Measurements from ENCODE around the gene OR4F15. TPM values are rescaled to one million over a fixed set of nuclear protein-coding genes. Genes with fewer than 3 reads are reported as not detected.

OR4F15 gene
- total and polyA plus RNA-seq, 2 of the 13 experiments (the other 11 are each of a cell fraction or from before 2014, with no cell fraction given): not detected

DNA sequence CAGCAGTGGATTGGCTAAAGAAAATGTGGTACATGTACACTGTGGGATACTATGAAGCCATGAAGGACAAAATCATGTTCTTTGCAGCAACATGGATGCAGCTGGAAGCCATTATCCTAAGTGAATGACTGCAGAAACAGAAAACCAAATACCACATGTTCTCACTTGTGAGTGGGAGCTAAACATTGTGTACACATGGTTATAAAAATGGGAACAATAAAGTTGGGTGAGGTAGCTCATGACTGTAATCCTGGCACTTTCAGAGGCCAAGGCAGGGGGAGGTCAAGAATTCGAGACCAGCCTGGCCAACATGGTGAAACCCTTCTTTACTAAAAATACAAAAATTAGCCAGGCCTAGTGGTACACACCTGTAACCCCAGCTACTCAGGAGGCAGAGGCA, 12.3 kb upstream of the OR4F15 start (continued):
- TF ChIP-seq, protein P1, sequence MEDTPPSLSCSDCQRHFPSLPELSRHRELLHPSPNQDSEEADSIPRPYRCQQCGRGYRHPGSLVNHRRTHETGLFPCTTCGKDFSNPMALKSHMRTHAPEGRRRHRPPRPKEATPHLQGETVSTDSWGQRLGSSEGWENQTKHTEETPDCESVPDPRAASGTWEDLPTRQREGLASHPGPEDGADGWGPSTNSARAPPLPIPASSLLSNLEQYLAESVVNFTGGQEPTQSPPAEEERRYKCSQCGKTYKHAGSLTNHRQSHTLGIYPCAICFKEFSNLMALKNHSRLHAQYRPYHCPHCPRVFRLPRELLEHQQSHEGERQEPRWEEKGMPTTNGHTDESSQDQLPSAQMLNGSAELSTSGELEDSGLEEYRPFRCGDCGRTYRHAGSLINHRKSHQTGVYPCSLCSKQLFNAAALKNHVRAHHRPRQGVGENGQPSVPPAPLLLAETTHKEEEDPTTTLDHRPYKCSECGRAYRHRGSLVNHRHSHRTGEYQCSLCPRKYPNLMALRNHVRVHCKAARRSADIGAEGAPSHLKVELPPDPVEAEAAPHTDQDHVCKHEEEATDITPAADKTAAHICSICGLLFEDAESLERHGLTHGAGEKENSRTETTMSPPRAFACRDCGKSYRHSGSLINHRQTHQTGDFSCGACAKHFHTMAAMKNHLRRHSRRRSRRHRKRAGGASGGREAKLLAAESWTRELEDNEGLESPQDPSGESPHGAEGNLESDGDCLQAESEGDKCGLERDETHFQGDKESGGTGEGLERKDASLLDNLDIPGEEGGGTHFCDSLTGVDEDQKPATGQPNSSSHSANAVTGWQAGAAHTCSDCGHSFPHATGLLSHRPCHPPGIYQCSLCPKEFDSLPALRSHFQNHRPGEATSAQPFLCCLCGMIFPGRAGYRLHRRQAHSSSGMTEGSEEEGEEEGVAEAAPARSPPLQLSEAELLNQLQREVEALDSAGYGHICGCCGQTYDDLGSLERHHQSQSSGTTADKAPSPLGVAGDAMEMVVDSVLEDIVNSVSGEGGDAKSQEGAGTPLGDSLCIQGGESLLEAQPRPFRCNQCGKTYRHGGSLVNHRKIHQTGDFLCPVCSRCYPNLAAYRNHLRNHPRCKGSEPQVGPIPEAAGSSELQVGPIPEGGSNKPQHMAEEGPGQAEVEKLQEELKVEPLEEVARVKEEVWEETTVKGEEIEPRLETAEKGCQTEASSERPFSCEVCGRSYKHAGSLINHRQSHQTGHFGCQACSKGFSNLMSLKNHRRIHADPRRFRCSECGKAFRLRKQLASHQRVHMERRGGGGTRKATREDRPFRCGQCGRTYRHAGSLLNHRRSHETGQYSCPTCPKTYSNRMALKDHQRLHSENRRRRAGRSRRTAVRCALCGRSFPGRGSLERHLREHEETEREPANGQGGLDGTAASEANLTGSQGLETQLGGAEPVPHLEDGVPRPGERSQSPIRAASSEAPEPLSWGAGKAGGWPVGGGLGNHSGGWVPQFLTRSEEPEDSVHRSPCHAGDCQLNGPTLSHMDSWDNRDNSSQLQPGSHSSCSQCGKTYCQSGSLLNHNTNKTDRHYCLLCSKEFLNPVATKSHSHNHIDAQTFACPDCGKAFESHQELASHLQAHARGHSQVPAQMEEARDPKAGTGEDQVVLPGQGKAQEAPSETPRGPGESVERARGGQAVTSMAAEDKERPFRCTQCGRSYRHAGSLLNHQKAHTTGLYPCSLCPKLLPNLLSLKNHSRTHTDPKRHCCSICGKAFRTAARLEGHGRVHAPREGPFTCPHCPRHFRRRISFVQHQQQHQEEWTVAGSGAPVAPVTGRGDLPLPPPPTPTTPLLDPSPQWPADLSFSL (CRISPR knock-in tag; IDR thresholded peaks at IDR 0.05): no peak
- TF ChIP-seq ZBTB21 (CRISPR knock-in tag; IDR thresholded peaks at IDR 0.05): no peak

DNA sequence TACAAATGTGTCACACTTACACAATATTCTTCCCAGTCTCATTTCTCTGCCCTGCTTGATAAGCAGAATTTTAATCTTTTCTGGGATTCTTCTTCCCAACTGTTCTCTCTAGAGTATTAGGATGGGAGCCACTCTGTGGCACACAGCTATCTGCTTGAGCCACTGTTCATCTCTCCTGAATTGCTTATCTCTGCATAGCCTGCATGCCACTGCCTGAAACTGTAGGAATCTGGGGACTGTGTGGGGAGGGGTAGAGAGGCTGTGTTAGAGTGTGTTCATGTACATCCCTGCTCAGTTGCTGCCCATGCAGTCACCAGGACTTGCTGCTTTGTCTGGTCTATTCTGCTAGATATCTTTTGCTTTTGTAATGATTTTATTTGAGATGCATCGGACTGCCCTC, 11.0 kb upstream of the OR4F15 start:
- intact Hi-C loops (cut with micrococcal nuclease; ENCODE audit: unreplicated experiment) (no loop called here), in situ Hi-C loops (cut with HindIII; ENCODE audit: extremely low pct_ligation_motif_present, low pct_unique_long_range_greater_than_20kb) (no loop called here)
- Histone ChIP-seq H3K79me2 (ENCODE audit: insufficient read depth, low read length) (no peaks in the 10 kb centered on the region), H2AFZ (ENCODE audit: low read length) (no peak overlapping the region), H3K9me3 (ENCODE audit: low read length) (no peaks in the 10 kb centered on the region), H3K4me2 (ENCODE audit: low read depth, low read length) (no peak overlapping the region), H3K36me3 (replicated peaks in 1 of 2; ENCODE audit: control insufficient read depth in 1 of 2, insufficient read depth in 2 of 2, low read length in 2 of 2) (no peaks in the 10 kb centered on the region), H3K27me3 (ENCODE audit: control insufficient read depth in 1 of 2, insufficient read depth in 2 of 2, low read length in 2 of 2) (peaks cover 1 to 15% of the 10 kb centered on the region in 2 experiments; a peak in 3 of 5 replicates), H3K4me1 (ENCODE audit: insufficient read depth, low read length) (no peaks in the 10 kb centered on the region), H3K27ac (ENCODE audit: extremely low read length, insufficient read depth, low read length) (no peak overlapping the region), H4K20me1 (ENCODE audit: insufficient read depth, low read length) (no peaks in the 10 kb centered on the region), H3K4me3 (replicated peaks in 1 of 3; ENCODE audit: insufficient read depth in 1 of 3, low read depth in 2 of 3, low read length in 3 of 3) (no peak overlapping the region), H3K9ac (ENCODE audit: insufficient read depth, low read depth, low read length) (no peak overlapping the region)
- 4% methylated on average over 1 of the region's 1 CpG for WGBS (ENCODE audit: low lambda C conversion rate)
- CTCF ChIA-PET (ENCODE audit: low intra/inter-chr PET ratio, low total read pairs): no interaction called here
- FAIRE-seq: no peak
- TF ChIP-seq, protein P2, sequence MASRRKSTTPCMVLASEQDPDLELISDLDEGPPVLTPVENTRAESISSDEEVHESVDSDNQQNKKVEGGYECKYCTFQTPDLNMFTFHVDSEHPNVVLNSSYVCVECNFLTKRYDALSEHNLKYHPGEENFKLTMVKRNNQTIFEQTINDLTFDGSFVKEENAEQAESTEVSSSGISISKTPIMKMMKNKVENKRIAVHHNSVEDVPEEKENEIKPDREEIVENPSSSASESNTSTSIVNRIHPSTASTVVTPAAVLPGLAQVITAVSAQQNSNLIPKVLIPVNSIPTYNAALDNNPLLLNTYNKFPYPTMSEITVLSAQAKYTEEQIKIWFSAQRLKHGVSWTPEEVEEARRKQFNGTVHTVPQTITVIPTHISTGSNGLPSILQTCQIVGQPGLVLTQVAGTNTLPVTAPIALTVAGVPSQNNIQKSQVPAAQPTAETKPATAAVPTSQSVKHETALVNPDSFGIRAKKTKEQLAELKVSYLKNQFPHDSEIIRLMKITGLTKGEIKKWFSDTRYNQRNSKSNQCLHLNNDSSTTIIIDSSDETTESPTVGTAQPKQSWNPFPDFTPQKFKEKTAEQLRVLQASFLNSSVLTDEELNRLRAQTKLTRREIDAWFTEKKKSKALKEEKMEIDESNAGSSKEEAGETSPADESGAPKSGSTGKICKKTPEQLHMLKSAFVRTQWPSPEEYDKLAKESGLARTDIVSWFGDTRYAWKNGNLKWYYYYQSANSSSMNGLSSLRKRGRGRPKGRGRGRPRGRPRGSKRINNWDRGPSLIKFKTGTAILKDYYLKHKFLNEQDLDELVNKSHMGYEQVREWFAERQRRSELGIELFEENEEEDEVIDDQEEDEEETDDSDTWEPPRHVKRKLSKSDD (CRISPR knock-in tag; IDR thresholded peaks at IDR 0.05; ENCODE audit: low read depth): no peak
- TF ChIP-seq, protein P3, sequence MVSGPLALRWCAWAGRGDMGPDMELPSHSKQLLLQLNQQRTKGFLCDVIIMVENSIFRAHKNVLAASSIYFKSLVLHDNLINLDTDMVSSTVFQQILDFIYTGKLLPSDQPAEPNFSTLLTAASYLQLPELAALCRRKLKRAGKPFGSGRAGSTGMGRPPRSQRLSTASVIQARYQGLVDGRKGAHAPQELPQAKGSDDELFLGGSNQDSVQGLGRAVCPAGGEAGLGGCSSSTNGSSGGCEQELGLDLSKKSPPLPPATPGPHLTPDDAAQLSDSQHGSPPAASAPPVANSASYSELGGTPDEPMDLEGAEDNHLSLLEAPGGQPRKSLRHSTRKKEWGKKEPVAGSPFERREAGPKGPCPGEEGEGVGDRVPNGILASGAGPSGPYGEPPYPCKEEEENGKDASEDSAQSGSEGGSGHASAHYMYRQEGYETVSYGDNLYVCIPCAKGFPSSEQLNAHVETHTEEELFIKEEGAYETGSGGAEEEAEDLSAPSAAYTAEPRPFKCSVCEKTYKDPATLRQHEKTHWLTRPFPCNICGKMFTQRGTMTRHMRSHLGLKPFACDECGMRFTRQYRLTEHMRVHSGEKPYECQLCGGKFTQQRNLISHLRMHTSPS (CRISPR knock-in tag; IDR thresholded peaks at IDR 0.05; ENCODE audit: low read depth): no peak
- TF ChIP-seq ZBTB20 (CRISPR knock-in tag; IDR thresholded peaks at IDR 0.05; ENCODE audit: borderline replicate concordance, low read depth): no peak
- no peak for TF ChIP-seq ZNF788 (CRISPR knock-in tag; IDR thresholded peaks at IDR 0.05; ENCODE audit: borderline replicate concordance)
- BruUV-seq (replicated peaks): no TSS peak
- POLR2A ChIA-PET: no interaction called here
- DNase-seq (ENCODE audit: low spot score): no peak
- ATAC-seq: no peak

All from HepG2 (cell line).